Mucosa of stomach (tissue), 1 donor: ENCODE data around the gene FAM89B.
A peak's percentile ranks its signal among the peaks of the same experiment; 100 is the strongest.

Source experiments
- H3K27me3 ChIP-seq: one replicate; pipeline ENCODE4 v1.7.0; 2013; ENCODE audit warnings: mild to moderate bottlenecking, low read length; ENCODE audit not compliant: control insufficient read depth, insufficient read depth
- H3K36me3 ChIP-seq: one replicate; pipeline ENCODE4 v1.7.0; 2013; ENCODE audit warnings: low read length; ENCODE audit not compliant: control insufficient read depth, insufficient read depth
- H3K4me1 ChIP-seq: one replicate; pipeline ENCODE4 v1.7.0; 2013; ENCODE audit warnings: mild to moderate bottlenecking, low read length; ENCODE audit not compliant: control insufficient read depth, insufficient read depth
- H3K4me3 ChIP-seq: one replicate; pipeline ENCODE4 v1.7.0; 2013; ENCODE audit warnings: low read length
- H3K9ac ChIP-seq: one replicate; pipeline ENCODE4 v1.7.0; 2013; ENCODE audit warnings: mild to moderate bottlenecking, low read length, moderate library complexity
- H3K9me3 ChIP-seq: one replicate; pipeline ENCODE4 v1.7.0; 2013; ENCODE audit warnings: mild to moderate bottlenecking, low read length, moderate library complexity; ENCODE audit not compliant: control insufficient read depth
- donor health status: Pancreatic carcinoma.

Gene FAM89B

DNA sequence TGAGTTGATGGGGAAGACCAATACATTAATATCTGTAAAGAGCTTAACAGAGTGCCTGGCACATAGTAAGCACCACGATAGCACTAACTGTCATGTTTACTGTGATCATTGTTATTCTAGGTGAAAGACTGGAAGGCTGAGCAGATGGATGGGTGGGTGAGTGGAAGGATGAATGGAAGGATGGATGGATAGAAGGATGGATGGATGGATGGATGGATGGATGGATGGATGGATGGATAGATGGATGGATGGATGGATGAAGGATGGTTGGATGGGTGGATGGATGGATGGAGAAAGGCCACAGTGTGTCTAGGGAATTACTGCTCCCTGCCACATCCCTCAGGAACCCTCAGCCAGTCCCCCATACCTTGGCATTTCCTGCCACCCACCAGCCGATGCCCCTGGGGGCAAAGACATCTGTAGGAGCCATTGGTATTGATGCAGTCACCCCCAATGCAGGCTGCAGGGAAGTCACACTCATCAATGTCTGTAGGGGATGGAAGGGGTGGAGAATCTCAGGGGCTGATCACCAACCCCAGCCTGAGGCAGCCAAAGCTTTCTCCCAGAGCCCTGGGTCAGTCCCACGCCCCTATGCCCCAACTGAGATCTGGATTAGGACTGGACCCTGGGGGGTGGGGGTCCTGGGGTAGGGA is 29.5 kb upstream of the FAM89B start:
- Histone ChIP-seq H3K9ac (no peak overlapping the region), H3K27me3 (no peaks in the 10 kb centered on the region), H3K4me3 (no peak overlapping the region), H3K4me1 (peaks cover 29% of the 10 kb centered on the region), H3K9me3 (no peaks in the 10 kb centered on the region), H3K36me3 (no peaks in the 10 kb centered on the region)

DNA sequence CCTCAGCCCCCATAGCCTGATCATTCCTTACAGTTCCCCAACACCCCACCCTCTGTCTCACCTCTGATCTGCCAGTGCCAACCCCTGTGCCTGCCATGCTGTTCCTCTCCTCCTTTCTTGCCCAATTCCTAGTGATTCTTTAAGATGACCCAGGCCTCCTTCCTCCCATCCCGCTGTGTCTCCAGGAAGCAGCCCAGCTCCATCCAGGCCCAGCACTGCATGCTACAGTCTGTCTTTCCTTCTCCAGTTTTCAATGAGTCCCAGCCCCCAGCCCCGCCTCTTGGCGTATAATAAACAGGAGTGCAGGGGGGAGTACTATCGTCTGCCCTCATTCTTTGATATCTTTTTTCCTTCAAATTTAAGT is 26.5 kb upstream of the FAM89B start:
- H3K4me1 ChIP-seq, result peaks cover 23% of the 10 kb centered on the region
- H3K9me3 ChIP-seq, result no peaks in the 10 kb centered on the region
- H3K4me3 ChIP-seq, result peak overlapping the region; percentile 22
- H3K9ac ChIP-seq, result peak overlapping the region; percentile 59
- H3K27me3 ChIP-seq, result no peaks in the 10 kb centered on the region
- H3K36me3 ChIP-seq, result no peaks in the 10 kb centered on the region

DNA sequence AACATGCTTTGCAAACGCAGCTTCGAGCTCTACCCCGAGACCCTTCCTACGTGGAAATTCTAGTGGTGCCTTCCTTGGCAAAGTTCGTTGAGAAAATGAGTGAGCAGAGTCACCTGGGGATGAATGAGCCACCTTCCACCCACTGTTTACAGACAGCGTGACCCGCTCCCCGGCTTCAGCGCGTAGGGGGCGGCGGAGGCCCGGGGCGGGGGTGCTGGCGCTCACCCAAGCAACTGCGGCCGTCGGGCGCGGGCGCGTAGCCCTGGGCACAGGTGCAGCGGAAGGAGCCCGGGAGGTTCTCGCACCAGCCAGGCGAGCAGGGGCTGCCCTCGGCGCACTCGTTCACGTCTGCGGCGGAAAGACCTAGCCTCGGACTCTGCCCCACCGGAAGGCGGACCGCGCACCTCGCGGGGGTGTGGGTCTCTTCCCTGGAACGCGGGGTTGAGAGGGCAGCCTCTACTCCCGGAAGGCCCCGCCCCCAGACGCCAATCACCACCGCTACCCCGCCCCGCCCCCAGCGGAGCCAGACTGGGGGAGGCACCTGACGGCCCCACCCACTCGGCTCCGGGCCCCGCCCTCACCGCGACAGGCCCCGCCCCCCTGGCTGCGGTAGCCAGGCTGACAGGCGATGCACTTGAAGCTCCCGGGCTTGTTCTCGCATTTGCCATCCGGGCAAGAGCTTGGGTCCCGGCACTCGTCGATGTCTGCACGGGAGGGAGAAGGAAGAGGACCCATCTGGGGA is 25.9 kb upstream of the FAM89B start:
- peaks cover 21% of the 10 kb centered on the region for H3K4me1 ChIP-seq
- H3K4me3 ChIP-seq, result peak overlapping the region; percentile 22
- H3K9me3 ChIP-seq, result no peaks in the 10 kb centered on the region
- H3K36me3 ChIP-seq, result no peaks in the 10 kb centered on the region
- peak overlapping the region; percentile 59 for H3K9ac ChIP-seq
- H3K27me3 ChIP-seq, result no peaks in the 10 kb centered on the region

- H3K4me3 ChIP-seq, result no peak overlapping the region
- H3K4me1 ChIP-seq, result peaks cover 24% of the 10 kb centered on the region
- no peaks in the 10 kb centered on the region for H3K27me3 ChIP-seq
- H3K9me3 ChIP-seq, result no peaks in the 10 kb centered on the region
- H3K9ac ChIP-seq, result no peak overlapping the region
- H3K36me3 ChIP-seq, result no peaks in the 10 kb centered on the region
These were observed 24.8 kb upstream of the FAM89B start for GRCh38 chr11:65547446-65548125.

DNA sequence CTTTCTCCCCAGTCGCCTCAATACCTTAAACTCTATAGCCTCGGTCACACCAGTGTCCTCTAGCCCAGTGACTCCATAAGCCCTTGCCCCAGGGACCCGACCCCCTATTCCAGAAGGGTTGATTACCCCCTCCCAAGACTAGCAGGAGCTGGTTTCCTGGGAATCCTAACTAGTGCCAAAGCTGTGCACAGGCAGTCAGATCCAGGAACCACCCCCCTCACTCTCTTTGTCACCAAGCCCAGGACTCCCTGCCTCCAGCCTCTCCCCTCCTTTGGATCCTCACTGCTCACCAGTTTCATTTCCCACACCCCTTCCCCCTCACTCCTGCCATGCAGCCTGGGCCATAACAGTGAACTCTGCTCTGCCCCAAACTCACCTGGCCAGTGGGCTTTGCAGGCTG is 23.9 kb upstream of the FAM89B start:
- peaks cover 24% of the 10 kb centered on the region for H3K4me1 ChIP-seq
- no peaks in the 10 kb centered on the region for H3K9me3 ChIP-seq
- no peaks in the 10 kb centered on the region for H3K27me3 ChIP-seq
- no peak overlapping the region for H3K4me3 ChIP-seq
- H3K36me3 ChIP-seq, result no peaks in the 10 kb centered on the region
- no peak overlapping the region for H3K9ac ChIP-seq

DNA sequence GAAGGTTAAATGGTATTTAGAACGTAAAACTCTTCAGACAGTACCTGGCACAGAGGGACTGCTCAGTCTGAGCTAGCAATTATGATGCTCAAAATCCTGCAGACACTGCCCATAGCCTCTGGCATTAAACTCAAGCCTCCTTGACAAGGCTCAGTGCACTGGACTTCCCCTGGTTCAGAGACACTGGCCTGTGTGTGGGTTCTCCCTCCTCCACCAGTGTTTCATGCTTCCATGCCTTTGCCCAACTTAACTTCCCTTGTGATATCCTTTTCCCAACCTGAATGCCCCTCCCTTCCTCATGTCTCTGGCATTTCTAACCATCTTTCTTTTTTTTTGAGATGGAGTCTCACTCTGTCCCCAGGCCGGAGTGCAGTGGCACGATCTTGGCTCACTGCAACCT is 23.2 kb upstream of the FAM89B start:
- Histone ChIP-seq H3K36me3 (no peaks in the 10 kb centered on the region), H3K9me3 (no peaks in the 10 kb centered on the region), H3K9ac (no peak overlapping the region), H3K4me3 (no peak overlapping the region), H3K4me1 (peaks cover 24% of the 10 kb centered on the region), H3K27me3 (no peaks in the 10 kb centered on the region)

GRCh38 chr11:65551572-65552387 is 20.6 kb upstream of the FAM89B start:
- Histone ChIP-seq H3K9me3 (no peaks in the 10 kb centered on the region), H3K9ac (no peak overlapping the region), H3K27me3 (no peaks in the 10 kb centered on the region), H3K4me1 (peaks cover 30% of the 10 kb centered on the region), H3K4me3 (no peak overlapping the region), H3K36me3 (no peaks in the 10 kb centered on the region)

GRCh38 chr11:65552388-65552951 is 19.9 kb upstream of the FAM89B start:
- H3K4me3 ChIP-seq, result no peak overlapping the region
- no peaks in the 10 kb centered on the region for H3K27me3 ChIP-seq
- H3K9ac ChIP-seq, result no peak overlapping the region
- H3K36me3 ChIP-seq, result no peaks in the 10 kb centered on the region
- no peaks in the 10 kb centered on the region for H3K9me3 ChIP-seq
- H3K4me1 ChIP-seq, result peaks cover 35% of the 10 kb centered on the region

DNA sequence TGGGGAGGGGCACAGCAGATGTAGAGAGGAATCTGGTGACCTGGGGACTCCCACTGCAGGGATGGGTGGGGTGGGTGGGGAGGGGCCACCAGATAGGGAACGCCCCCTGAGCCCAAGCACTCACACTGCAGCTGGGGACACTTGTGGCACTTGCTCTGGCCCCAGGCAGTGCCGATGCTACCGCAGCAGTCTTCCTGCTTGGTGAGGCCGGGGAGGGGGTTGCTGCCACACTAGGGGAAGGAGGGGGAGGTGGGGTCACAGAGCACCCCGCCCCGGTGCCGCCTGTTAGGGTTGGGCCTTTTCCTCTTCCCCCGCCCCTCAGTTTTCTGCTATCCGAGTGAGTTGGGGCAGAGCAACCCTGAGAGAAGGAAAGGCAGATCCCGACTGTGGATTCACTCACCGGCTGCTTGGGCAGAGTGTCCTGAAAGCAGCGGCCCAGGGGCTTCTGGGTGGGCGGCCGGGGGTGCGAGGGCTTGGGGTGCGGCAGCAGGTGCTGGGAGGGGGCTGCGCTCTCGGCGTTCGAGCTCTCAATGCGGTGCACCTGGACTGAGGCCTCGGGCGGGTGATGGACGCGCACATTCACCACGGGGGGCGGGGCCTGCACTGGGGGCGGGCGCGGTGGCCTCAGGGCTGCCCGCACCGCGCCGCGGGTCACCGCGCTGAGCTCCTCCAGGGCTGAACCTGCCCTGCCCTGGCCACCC is 18.9 kb upstream of the FAM89B start:
- Histone ChIP-seq H3K27me3 (no peaks in the 10 kb centered on the region), H3K4me1 (peaks cover 36% of the 10 kb centered on the region), H3K4me3 (no peak overlapping the region), H3K9ac (no peak overlapping the region), H3K9me3 (no peaks in the 10 kb centered on the region), H3K36me3 (no peaks in the 10 kb centered on the region)

GRCh38 chr11:65554057-65554818 is 18.1 kb upstream of the FAM89B start:
- H3K4me1 ChIP-seq, result peaks cover 44% of the 10 kb centered on the region
- no peaks in the 10 kb centered on the region for H3K36me3 ChIP-seq
- H3K27me3 ChIP-seq, result no peaks in the 10 kb centered on the region
- no peaks in the 10 kb centered on the region for H3K9me3 ChIP-seq
- no peak overlapping the region for H3K4me3 ChIP-seq
- H3K9ac ChIP-seq, result no peak overlapping the region
